ENCODE results near the gene GNAI3.

- TF ChIP-seq RAD21 (IDR thresholded peaks at IDR 0.05 in 1 of 2, conservative IDR thresholded peaks at IDR 0.05 in 1 of 2; ENCODE audit: low read depth in 2 of 2, low read length in 2 of 2) (no peak), EZH2 (IDR thresholded peaks at IDR 0.05; ENCODE audit: low read depth, low read length, severe bottlenecking) (no peak), CTCF (IDR thresholded peaks at IDR 0.05; ENCODE audit: control extremely low read depth in 1 of 3, insufficient read depth in 1 of 3, low read depth in 1 of 3, low read length in 3 of 3) (no peak), POLR2A (IDR thresholded peaks at IDR 0.05; ENCODE audit: control extremely low read depth in 1 of 2, low read depth in 2 of 2, low read length in 2 of 2) (no peak), JUN (IDR thresholded peaks at IDR 0.05; ENCODE audit: low read depth, low read length) (no peak), POLR2AphosphoS5 (IDR thresholded peaks at IDR 0.05; ENCODE audit: low read depth, low read length) (no peak), FOSL1 (IDR thresholded peaks at IDR 0.05; ENCODE audit: insufficient read depth, low read depth, low read length) (no peak), PHF8 (conservative IDR thresholded peaks at IDR 0.05; ENCODE audit: low read depth, low read length) (no peak), YY1 (IDR thresholded peaks at IDR 0.05; ENCODE audit: low read depth, low read length) (no peak), HDAC6 (IDR thresholded peaks at IDR 0.05; ENCODE audit: low read depth, low read length) (no peak)
- TF ChIP-seq, protein P1, sequence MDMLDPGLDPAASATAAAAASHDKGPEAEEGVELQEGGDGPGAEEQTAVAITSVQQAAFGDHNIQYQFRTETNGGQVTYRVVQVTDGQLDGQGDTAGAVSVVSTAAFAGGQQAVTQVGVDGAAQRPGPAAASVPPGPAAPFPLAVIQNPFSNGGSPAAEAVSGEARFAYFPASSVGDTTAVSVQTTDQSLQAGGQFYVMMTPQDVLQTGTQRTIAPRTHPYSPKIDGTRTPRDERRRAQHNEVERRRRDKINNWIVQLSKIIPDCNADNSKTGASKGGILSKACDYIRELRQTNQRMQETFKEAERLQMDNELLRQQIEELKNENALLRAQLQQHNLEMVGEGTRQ (IDR thresholded peaks at IDR 0.05; ENCODE audit: low read length), result no peak
Measured at GRCh38 chr1:109556563-109556962, 8.1 kb downstream of the GNAI3 start.

Measured in H1 (cell line).